ENCODE data around the gene NAALADL2.

DNA sequence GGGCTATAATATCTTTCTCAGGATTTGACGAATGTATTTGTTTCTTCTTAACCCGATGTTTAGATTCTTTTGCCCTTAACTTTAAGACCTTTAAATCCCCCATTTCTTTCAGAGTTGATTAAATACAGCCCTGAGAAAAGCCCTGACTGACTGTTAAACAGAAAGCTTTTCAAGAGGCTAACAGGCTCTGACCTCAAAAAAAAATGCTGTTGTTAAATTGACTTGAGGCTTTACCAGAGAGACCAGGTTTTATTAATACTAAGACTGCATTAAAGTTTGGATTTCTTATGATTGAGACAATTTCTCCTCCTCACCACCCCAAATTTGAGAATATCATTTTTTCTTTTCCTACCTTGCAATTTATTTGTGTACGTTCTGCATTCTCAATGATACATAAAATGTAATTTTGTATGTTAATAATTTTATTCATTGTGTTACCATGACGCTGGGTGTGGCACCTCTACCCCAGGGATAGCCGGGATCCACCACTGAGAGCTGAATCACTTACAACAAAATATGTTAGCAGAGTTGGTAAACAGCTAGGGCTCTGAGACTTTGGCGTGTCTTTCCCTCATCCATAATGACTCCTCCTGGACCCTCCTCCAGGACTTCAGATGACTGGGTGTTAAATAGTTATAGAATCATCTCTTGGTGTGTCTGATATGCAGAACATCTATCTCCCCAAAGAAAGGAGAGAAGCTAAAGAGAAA lies 753.5 kb downstream of the NAALADL2 start:
- TF ChIP-seq, protein P1, sequence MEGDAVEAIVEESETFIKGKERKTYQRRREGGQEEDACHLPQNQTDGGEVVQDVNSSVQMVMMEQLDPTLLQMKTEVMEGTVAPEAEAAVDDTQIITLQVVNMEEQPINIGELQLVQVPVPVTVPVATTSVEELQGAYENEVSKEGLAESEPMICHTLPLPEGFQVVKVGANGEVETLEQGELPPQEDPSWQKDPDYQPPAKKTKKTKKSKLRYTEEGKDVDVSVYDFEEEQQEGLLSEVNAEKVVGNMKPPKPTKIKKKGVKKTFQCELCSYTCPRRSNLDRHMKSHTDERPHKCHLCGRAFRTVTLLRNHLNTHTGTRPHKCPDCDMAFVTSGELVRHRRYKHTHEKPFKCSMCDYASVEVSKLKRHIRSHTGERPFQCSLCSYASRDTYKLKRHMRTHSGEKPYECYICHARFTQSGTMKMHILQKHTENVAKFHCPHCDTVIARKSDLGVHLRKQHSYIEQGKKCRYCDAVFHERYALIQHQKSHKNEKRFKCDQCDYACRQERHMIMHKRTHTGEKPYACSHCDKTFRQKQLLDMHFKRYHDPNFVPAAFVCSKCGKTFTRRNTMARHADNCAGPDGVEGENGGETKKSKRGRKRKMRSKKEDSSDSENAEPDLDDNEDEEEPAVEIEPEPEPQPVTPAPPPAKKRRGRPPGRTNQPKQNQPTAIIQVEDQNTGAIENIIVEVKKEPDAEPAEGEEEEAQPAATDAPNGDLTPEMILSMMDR (IDR thresholded peaks at IDR 0.05) = no peak
- TF ChIP-seq POLR2A (IDR thresholded peaks at IDR 0.05) = no peak
